NCI-H2029 (cell line): Measurements from ENCODE around the gene FBXL22.

Experiments used
- DNase-seq: peaks from one replicate; lab custom pipeline; 2025; lab: John Stamatoyannopoulos, UW

Gene FBXL22, protein sequence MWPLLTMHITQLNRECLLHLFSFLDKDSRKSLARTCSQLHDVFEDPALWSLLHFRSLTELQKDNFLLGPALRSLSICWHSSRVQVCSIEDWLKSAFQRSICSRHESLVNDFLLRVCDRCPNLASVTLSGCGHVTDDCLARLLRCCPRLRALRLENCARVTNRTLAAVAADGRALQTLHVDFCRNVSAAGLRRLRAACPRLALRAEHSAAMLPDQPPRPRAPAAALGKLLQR

GRCh38 chr15:63597038-63597790 lies at the start of gene FBXL22:
Gene FBXL22 (plus strand): TSS chr15:63597387. CDS start chr15:63597393, 6 bp downstream.
- peak; percentile 67 for DNase-seq

GRCh38 chr15:63551400-63551799 lies 45.8 kb upstream of the FBXL22 start:
- DNase-seq, result no peak

DNA sequence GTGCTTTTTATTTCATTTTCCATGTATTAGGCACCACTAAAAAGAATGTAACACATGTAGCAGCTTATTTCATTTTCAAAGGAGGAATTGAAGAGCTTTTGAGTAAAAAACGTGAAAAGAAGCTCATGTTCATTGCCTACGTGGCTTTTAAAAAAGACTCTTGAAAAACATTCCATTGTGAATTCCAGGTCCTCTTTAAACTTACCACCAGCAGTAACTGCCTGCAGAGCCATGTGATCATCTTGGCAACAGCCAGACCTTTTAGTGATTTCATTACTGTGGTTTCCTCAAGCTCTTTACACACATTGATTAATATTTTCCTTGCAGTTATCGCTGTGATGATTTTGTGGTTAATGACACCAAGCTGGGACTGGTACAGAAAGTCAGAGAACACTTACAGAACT lies 43.8 kb upstream of the FBXL22 start:
- DNase-seq, result no peak

GRCh38 chr15:63554337-63554927 lies 42.8 kb upstream of the FBXL22 start:
- no peak for DNase-seq

DNA sequence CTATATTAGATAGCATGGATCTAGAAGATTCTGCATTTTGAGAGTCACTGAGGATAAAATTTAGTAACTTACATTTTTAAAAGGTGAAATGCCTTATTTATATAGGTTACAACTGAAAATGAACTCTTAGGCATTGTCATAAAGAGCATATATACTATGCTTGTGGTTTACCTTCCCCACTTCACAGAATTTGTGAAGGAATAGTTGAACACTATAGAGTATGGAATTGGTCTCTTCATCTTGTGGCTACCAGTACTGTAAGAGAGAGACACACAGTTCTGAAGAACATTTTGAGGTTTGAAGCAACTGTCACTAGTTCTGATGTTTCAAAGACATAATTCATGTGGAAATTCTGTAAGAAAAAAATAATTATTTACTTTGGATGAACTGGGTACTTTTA lies 41.7 kb upstream of the FBXL22 start:
- no peak for DNase-seq

DNA sequence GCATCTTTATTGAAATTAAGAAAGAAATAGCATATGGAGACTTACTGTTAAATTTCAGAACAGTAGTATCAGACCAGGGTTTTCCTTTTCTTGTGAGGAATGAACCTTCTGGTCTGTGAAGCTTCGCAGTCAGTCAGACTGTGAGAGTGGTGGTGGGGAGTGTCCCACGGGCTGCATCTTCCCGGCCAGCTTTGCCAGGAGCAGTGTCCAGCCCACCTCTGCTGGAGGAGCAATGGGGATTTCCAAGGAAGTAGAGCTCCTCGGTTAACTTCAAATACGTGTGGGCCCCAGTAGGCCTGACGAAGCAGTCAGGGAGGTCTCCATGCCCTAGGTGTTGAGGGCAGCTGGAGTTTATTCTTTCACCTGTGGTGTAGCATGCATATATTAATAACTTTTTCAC lies 40.9 kb upstream of the FBXL22 start:
- DNase-seq, result no peak

GRCh38 chr15:63556736-63557135 lies 40.5 kb upstream of the FBXL22 start:
- no peak for DNase-seq

DNA sequence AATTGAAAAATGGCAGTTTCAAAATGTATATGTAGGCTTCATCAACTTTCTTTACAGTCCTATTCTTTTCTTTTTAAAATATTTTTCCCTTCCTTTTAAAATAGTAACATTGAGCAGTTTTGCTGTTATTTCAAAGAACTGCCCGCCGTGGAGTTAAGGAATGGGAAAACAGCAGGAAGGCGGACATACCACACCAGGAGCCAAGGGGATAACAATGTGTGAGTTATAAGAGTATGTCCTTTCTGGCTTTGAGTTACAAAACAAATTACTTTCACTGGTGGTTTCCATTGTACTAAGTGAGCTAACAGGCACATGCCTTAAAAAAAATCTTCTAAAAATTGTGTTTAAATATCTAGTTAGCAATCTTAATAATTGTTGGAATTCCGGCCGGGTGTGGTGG lies 37.4 kb upstream of the FBXL22 start:
- DNase-seq, result no peak

- DNase-seq, result no peak
Measured at GRCh38 chr15:63560741-63561448, 36.3 kb upstream of the FBXL22 start.

DNA sequence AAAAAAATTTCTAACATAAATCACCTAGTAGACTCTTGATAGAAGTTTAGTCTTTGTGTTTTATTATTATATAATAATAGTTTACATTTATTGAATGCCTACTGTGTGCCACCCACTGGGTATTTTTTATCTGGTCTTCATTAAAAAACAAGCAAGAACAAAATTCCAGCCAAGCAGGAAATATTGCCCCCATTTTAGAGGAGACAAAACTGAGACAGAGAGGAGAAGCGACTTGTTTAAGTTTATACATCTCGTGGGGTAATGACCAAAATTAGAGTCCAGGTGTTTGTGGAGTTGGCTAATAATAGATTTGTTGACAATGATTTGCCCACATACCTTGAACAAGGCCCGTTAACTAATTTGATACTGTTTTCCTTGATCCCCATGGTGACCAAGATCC lies 33.1 kb upstream of the FBXL22 start:
- DNase-seq, result no peak

DNA sequence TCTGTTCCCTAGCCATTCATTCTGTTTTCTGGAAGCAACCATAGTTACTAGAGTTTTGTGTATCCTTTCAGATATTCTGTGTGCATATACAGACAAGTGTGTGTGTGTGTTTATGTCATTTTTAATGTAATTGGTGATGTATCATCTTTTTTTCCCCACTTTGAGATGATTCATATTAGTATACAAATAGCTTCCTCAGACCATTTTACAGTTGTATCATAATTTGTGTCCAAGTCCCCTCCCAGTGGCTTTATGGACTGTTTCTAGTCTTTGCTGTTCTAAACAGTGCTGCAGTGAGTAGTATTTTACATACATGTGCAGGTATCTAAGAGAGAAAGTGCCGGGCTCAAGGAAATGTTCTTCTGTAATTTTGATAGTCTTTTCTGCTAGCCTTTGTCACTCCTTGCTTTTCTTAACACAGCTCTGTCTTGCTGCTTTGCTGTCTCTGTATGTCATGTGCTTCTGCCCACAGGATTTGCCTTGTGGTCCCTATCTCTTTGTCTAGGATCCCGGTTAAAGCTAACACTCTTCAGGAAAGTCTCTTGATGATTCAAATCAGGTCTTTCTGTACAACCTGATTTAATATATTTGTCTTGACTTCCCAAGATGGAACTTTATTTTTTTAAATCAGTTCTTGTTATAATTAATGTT lies 31.5 kb upstream of the FBXL22 start:
- DNase-seq, result no peak

DNA sequence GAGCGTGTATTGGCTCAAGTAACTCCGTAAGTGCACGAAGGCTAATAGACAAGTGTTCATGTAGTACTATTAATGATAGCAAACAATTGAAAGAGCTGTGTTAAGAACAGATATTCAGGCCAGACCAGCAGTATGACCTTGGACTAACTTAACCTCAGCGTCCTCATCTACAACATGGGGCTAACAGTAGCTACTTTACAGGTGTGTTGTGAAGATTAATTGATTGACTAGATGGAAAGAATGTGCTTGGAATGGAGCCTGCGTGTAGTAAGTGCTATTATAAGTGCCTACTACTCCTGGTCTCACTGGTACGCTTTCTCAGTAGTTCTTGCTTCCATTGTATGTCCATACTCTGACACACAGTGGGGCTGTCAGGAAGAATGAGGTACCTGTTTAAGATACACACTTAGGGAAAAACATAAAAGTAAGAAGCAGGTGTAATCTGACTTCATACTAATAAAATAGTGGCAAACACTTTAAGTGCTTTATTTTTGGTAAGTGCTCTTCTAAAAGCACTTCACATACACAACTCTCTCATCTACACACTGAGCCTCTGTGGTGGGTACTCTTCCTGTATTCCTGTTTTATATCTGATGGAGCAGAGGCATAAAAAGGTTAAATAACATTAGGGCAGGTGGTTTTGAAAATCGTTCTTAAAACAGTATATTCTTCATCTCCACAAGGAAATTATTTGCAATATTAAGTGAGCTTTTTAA lies 24.3 kb upstream of the FBXL22 start:
- DNase-seq, result no peak

DNA sequence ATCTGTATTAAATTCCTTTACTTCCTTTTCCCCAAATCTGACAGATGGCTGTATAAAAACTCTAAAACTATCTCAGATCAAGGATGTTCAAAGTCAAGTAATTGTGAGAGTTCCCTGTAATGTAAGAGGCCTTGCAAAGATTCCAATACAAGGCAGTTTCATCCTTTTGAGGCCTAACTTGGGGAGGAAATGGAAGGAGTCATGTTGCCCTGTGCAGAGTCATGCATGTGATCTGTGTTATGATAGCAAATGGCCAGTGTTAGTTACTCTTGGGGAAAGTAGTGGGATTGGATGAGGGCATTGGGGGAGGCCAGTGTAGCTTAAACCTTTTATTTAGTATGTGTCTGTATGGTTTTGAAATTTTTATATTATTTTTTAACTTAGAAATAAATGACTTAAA lies 23.7 kb upstream of the FBXL22 start:
- no peak for DNase-seq

DNA sequence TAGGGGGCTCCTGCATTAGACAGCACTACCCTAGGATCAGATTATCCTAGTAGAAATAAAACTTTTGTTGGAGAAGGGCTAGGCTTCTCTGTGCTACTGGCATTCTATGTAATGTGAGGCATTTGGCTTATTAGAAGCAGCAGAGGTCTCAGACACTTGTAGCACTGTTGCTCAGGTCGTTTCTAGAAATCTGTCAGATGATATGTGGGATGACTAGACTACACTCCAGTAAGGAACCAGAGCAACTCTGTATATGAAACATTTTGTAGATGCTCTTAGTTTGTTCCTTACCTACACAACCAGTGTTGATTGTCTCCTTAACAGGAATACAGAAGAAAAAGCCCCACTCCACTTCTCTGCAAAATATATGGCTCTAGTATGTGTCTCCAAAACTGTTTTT lies 21.9 kb upstream of the FBXL22 start:
- no peak for DNase-seq

- DNase-seq, result no peak
Measured at GRCh38 chr15:63576441-63576840, 20.7 kb upstream of the FBXL22 start.

- DNase-seq, result no peak
Measured at GRCh38 chr15:63582179-63582578, 15.0 kb upstream of the FBXL22 start.

DNA sequence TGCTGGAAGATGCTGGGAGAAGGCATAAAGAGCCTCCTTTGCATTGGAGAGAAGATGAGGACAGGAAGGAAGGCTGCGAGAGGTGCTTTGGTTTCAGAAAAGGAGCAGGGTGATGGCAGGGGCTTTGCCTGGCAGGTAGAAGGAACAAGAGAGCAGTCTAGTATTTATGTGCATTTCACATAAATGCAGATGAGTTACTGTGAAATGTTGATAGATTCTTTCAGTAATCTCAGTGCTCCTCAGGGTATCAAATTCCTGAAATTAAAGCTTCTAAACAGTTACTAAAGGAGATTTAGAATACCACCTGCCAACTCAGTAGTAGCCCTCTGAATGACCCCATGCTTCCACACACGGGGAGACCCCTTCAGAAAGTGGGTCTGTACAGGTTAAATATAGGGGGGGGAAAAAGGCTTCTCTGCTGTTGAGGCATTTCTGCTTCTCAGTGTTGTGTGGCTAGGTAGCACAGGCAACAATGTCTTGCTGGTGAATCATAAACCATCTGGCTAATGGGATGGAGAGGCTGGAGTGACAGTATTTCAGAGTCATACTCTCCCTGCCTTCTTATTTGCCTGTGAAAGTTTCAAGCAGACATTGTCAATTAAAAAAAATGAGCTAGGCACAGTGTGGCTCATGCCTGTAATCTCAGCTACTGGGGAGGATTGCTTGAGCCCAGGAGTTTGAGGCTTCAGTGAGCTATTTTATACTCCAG lies 14.3 kb upstream of the FBXL22 start:
- DNase-seq, result no peak

DNA sequence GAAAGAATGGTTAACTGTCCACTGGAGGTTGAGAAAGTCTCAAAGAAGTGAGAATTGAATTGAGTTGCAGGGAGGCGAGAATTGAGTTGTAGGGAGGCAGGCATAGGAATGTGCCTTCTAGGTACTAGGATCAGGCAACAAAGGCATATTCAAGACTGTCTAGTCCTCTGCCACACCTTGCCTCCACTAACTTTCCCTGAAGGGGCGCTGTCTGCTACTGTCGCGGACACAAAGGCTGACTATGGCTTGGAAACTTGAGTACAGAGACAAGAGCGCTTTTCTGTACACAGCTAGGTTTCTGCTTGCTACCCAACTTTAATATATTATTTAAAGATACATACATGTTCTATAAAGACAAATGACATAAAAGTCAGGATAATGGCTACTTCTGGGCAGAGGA lies 10.4 kb upstream of the FBXL22 start:
- no peak for DNase-seq

GRCh38 chr15:63587527-63587926 lies 9.7 kb upstream of the FBXL22 start:
- DNase-seq, result no peak

GRCh38 chr15:63588826-63589225 lies 8.4 kb upstream of the FBXL22 start:
- DNase-seq, result no peak
